GM21447 (cell line): ENCODE results near the gene HMHB1.
A peak's percentile ranks its signal among the peaks of the same experiment; 100 is the strongest.
"Not testable (repeated sequence)": the region's sequence is repeated elsewhere in the genome, so short reads cannot be mapped to it uniquely, and the experiment has no call there.

ENCODE experiments used
- ATAC-seq: cut with Tn5 transposase; IDR thresholded peaks from one replicate; pipeline ENCODE4 v1.9.1; 2021; ENCODE audit not compliant: unreplicated experiment

HMHB1 gene

GRCh38 chr5:143801252-143801939 lies 10.6 kb upstream of the HMHB1 start:
- ATAC-seq = no peak

- ATAC-seq = no peak
Observed at GRCh38 chr5:143805861-143806260, 6.1 kb upstream of the HMHB1 start.

- peak; percentile 82 for ATAC-seq
Observed at GRCh38 chr5:143806579-143806978, 5.4 kb upstream of the HMHB1 start.

GRCh38 chr5:143807401-143807800 lies 4.6 kb upstream of the HMHB1 start:
- ATAC-seq = no peak

- ATAC-seq = not testable (repeated sequence)
Observed at GRCh38 chr5:143816370-143816769, 4.4 kb downstream of the HMHB1 start.

DNA sequence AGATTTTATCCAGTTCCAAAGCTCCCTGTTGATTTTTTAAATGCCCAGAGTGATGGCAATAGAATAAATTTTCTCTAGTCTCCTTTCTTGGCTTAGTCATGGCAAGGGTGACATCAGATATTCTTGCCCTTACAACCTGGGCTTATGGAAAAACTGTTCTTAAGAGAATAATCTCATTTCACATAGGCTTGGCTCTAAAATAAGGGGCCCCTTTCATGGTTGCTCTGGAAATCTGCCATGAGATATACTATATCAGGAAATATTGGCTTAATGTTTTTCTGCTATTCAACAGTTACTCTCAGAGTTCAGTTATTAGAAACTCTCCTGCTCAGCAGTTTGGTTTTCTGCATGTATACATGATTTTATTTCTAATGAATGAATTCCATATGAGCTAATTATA lies 7.8 kb downstream of the HMHB1 start:
- ATAC-seq = no peak

GRCh38 chr5:143820451-143820850 lies 8.5 kb downstream of the HMHB1 start:
- ATAC-seq = no peak

GRCh38 chr5:143824851-143825720 lies 13.1 kb downstream of the HMHB1 start:
- ATAC-seq = peak; percentile 65

GRCh38 chr5:143826951-143827444 lies 15.0 kb downstream of the HMHB1 start:
- ATAC-seq = peak; percentile 89

GRCh38 chr5:143828710-143829109 lies 16.7 kb downstream of the HMHB1 start:
- no peak for ATAC-seq

DNA sequence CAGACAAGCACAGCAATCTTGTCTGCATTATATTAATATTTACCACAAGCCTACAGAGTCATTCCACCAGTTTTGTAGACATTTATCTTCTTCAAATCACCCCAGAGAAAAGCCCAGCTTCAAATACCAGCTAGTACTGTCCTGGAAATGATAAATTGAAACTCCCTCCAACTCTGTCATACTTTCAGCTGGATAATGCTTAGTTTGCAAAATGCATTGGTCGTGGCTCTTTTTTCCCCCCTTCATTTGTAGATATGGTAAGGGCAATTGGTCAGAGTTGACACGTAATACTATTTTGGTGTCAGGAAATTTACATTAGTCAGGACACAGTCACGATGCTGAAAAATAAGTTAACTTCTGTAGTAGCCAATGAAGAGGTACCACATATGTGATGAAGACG lies 21.2 kb downstream of the HMHB1 start:
- no peak for ATAC-seq

GRCh38 chr5:143835251-143835650 lies 23.3 kb downstream of the HMHB1 start:
- no peak for ATAC-seq

- no peak for ATAC-seq
Observed at GRCh38 chr5:143836161-143836725, 24.3 kb downstream of the HMHB1 start.

GRCh38 chr5:143837306-143837848 lies 25.4 kb downstream of the HMHB1 start:
- ATAC-seq = no peak

- no peak for ATAC-seq
Observed at GRCh38 chr5:143841446-143841845, 29.5 kb downstream of the HMHB1 start.

DNA sequence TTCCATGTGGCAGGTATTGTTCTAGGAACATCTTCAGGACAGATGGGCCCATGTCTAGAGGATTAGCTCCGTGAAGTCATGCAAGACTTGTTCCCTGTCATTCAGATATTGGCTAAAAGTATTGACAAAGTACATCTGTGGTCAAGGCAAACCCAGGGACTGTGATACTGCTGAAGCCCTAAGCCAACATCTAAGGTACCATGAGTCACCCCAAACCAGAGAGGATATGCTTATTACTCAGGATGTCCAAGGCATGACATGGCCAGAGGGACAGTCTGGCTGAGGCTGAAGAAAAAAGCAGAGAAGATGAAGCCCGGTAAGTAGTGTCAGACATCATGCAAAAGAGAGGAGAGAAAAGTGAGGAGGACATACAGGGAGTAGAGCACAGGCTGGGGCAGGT lies 31.0 kb downstream of the HMHB1 start:
- no peak for ATAC-seq

DNA sequence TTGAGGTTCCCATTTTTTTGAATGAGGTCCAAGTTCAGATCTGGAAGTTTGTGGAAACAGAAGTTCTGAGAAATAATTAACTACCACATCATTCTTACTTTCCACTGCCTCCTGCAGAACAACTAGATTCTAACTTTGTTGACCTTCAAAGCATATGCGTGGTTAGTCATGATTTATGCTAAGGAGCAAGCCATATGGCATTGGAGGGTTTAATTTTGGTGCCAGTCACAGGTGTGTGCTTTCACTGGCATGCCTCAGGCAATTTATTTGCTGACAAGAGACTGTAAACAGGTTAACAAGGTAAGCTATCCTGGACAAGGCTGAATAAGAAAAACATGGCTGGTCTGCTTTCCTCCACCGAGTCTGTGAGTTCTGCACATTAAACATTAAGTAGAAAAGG lies 31.5 kb downstream of the HMHB1 start:
- no peak for ATAC-seq

- ATAC-seq = peak; percentile 73
Observed at GRCh38 chr5:143850050-143850683, 38.2 kb downstream of the HMHB1 start.

- no peak for ATAC-seq
Observed at GRCh38 chr5:143851383-143851782, 39.4 kb downstream of the HMHB1 start.

GRCh38 chr5:143860211-143860610 lies 48.2 kb downstream of the HMHB1 start:
- ATAC-seq = no peak

DNA sequence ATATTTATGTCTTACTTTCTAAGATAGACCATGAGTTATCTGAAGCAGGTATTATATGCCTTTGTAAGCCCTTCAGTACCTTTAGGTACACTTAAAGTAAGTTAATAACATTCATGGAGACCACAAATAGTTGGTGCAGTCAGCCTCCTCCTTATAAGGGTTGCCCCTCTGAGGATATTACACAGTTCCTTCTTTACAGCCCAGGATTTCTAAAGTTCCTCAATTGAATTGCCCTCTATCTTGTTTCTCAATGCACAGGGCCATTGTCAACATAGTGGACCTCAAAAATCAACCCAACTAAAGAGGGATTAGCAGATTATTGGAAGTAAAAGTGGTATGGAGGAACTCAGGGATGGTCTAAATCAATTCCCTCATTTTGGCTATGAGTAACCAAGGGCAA lies 50.3 kb downstream of the HMHB1 start:
- ATAC-seq = no peak
